Stimulated activated CD8-positive, alpha-beta memory T cell treated with anti-CD3 and anti-CD28 coated beads, Interleukin-12 subunit alpha, Interleukin-12 subunit beta, amount 100 ng/mL, for 24 hours (primary cell): ENCODE results near the gene FMNL2.
"Not testable (repeated sequence)": the region's sequence is repeated elsewhere in the genome, so short reads cannot be mapped to it uniquely, and the experiment has no call there.

Source experiments
- DNase-seq: peaks from one replicate; pipeline ENCODE4 v3.0.0-alpha.2; 2020; ENCODE audit errors: extremely low read depth

FMNL2 gene

GRCh38 chr2:152335016-152335725, at the start of gene FMNL2:
Gene FMNL2, plus strand, starts transcription at chr2:152335174.
- peak; percentile 17 for DNase-seq

- DNase-seq: no peak
Measured at GRCh38 chr2:152292991-152293390, 42.0 kb upstream of the FMNL2 start.

GRCh38 chr2:152297715-152298114, 37.3 kb upstream of the FMNL2 start:
- DNase-seq: no peak

- no peak for DNase-seq
Measured at GRCh38 chr2:152298754-152299153, 36.2 kb upstream of the FMNL2 start.

- no peak for DNase-seq
Measured at GRCh38 chr2:152301131-152301530, 33.8 kb upstream of the FMNL2 start.

GRCh38 chr2:152303951-152304350, 31.0 kb upstream of the FMNL2 start:
- DNase-seq: no peak

DNA sequence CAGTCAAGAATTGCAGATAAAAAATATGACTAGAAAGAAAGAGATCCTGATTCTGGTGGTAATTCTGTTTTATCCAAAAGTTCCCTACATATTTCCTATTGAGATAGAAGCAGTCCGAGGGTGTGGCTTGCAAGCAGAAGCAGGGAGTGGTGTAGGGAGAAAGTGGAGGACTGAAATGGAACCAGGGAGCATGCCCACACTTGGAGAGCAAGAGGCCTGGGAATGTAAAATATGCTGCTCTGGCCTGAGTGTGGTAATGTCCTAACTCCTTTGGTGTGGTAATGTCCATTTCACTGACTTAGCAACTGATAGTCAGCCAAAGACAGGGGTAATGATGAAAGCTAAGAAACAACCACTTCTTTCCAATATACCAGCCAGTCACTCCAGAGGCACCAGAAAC, 30.1 kb upstream of the FMNL2 start:
- no peak for DNase-seq

DNA sequence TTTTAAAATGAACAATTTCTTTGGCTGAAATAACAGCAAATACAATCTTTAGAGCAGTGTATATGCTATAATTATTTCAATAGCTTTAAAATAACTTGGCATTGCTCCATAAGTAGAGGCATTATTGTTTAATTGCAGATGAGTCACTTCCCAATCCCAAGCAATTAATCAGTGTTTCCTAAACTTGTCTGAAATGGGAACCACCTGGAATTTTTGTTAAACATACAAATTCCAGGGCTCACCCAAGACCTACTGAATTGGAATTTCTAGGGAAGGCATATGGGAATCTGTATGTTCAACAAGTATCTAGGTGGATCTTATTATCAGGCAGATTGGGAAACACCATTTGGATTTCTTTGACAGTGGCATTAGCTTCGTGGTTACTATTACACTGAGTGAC, 27.1 kb upstream of the FMNL2 start:
- no peak for DNase-seq

- no peak for DNase-seq
Measured at GRCh38 chr2:152309352-152310214, 25.4 kb upstream of the FMNL2 start.

- no peak for DNase-seq
Measured at GRCh38 chr2:152319822-152320570, 15.0 kb upstream of the FMNL2 start.

DNA sequence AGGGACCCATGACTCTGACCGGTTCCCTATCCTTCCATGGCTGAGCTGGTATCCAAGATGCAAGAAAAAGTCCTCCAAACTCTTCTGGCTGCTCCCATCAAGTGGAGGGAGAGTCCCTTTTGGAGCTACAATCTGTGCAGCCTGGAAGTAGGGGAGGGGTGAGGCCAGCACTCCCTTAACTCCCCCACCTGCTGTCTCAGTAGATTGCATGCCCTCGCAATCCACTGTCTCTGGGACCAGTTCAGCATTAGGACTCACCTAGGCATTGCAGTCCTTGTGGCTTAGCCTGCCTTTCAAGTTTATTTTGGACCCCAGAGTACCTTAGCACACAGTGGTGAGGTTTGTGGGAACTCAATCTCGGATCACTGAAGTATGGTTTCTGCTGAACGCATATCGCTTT, 14.2 kb upstream of the FMNL2 start:
- no peak for DNase-seq

- no peak for DNase-seq
Measured at GRCh38 chr2:152322222-152322621, 12.8 kb upstream of the FMNL2 start.

GRCh38 chr2:152325126-152325525, 9.8 kb upstream of the FMNL2 start:
- DNase-seq: not testable (repeated sequence)

- no peak for DNase-seq
Measured at GRCh38 chr2:152326710-152327109, 8.3 kb upstream of the FMNL2 start.

DNA sequence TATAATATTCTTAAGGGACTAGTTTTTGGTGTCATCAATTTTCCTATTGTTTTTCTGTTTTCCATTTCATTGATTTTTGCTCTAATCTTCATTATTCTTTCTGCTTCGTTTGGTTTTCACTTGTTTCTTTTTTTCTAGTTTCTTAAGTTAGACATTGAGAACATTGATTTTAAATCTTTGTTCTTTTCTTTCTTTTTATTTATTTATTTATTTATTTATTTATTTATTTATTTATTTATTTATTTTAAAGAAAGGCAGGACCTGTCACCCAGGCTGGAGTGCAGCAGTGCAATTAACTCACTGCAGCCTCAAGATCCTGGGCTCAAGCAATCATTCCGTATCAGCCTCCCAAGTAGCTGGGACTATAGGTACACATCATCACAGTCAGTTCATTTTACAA, 7.0 kb upstream of the FMNL2 start:
- DNase-seq: no peak

GRCh38 chr2:152330235-152330866, 4.6 kb upstream of the FMNL2 start:
- DNase-seq: no peak

- no peak for DNase-seq
Measured at GRCh38 chr2:152334701-152335015, 316 bp upstream of the FMNL2 start.

DNA sequence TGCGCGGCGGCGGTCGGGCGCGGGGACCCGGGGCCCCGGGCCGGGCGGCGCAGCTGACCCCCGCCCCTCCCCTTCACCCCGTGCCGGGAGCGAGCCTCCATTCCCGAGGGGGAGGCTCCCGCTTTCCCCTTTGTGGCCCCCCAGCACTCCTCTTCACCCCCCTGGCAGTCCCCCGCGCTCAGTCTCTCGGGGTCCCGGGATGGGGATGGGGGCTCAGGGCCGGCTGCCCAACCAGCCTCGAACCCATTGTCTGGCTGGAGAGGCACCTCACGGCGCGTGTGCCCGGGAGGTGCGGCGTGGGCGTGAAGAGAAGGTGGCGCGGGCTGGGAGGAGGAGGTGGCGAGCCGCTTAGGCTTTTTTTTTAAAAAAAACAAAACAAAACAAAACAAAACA, 748 bp downstream of the FMNL2 start:
- DNase-seq: no peak

DNA sequence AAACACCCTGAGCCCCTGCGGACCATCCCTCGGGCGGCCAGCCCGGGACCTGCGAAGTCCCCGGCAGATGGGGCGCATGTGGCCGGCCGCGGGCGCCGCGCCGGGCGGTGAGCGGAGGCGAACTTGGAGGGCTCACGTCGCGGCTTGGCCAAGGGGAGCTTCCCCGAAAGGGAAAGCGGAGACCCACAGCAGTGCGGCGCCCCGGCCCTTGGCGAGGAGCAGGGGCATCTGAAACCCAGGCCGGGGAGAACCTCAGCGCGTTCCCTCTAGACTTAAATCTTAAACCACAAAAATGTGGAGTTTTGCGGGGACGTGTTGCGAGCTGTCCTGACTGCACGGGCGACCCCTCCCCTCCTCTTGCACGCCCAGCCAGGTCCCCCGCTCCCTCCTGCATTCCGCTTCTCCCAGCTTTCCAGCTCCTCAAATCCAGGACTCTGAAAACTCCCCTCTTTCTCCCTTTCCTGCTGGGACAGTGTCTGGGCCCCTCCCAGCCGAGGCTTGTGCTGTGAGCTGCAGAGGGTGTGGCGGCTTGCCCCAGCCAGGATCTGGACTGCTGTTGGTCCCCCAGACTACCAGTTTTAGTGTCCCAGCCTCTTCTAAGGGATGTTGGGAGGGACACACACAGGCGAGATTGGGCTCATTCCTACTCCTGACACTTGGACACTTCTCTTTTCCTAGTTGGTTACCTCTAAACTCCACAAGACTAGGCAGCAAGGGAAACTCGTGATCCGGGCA, 1.3 kb downstream of the FMNL2 start:
- DNase-seq: no peak

DNA sequence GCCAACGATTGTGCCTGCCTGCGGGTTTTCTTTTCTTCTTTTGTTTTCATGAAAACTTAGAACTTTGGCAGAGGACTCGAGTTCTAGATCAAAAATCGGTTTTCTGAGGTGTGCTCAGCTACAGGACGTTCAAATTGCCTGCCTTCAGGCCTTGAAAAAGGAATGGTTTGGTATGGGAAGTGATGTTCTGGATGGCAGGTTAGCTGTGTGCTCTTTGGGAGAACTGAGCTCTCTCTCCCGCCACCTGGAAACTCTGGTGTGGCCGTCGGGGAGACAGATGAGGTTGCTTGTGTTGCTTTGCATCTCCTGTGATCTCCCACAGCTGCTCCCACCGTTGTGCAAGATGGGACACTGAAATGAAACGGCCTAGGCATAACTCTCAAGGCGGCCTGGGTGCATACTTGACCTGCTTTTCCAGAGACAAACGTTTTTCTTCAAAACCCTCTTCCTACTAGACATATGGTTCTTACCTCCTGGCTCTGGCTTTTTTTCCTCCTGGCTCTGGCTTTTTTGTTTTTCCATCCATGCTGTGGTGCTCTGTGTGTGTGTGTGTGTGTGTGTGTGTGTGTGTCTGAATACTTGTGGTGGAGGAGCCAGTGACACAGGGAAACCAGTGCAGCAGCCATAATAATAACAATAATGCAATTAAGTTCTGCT, 2.0 kb downstream of the FMNL2 start:
- no peak for DNase-seq

GRCh38 chr2:152337511-152337903, 2.5 kb downstream of the FMNL2 start:
- no peak for DNase-seq
